GM18507 (cell line): ENCODE data around the gene CGB5.
"Not testable (repeated sequence)": the region's sequence is repeated elsewhere in the genome, so short reads cannot be mapped to it uniquely, and the experiment has no call there.

Experiments used
- DNase-seq: peaks from one replicate; pipeline ENCODE4 v3.0.0; 2011; ENCODE audit warnings: low read depth; ENCODE audit not compliant: insufficient read length; ENCODE audit errors: extremely low spot score
- FAIRE-seq: peaks from 2 replicates; lab custom pipeline; 2011; peaks lifted over from hg19 to GRCh38; lab: Jason Lieb, UNC

The CGB5 gene

DNA sequence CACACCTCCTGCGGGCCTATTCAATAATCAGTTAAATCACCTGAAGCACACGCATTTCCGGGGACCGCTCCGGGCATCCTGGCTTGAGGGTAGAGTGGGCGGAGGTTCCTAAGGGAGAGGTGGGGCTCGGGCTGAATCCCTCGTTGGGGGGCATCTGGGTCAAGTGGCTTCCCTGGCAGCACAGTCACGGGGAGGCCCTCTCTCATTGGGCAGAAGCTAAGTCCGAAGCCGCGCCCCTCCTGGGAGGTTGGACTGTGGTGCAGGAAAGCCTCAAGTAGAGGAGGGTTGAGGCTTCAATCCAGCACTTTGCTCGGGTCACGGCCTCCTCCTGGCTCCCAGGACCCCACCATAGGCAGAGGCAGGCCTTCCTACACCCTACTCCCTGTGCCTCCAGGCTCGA, at the start of gene CGB5:
Gene CGB5 (plus strand): TSS at position 301 of the 400 bp plus-strand sequence. CDS start 362 bp downstream, outside the sequence.
- DNase-seq, FAIRE-seq: not testable (repeated sequence)

DNA sequence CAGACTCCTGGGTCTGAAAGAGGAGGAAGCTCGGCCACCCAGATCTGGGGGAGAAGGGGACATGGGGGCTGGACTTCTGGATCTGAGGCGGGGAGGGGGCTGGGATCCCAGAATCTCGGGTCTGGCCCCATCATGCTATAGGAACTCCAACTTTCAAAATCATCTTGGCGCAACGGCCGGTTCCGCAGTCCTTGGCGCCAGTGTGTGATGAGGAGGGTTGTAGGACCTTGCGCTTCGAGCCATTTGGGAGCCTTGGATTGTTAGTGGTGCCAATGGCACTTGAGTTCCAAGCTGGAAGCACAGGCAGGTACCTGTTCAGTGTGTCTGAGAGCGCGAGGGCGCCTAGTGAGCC, 49.6 kb upstream of the CGB5 start:
- FAIRE-seq (no peak), DNase-seq (no peak)

DNA sequence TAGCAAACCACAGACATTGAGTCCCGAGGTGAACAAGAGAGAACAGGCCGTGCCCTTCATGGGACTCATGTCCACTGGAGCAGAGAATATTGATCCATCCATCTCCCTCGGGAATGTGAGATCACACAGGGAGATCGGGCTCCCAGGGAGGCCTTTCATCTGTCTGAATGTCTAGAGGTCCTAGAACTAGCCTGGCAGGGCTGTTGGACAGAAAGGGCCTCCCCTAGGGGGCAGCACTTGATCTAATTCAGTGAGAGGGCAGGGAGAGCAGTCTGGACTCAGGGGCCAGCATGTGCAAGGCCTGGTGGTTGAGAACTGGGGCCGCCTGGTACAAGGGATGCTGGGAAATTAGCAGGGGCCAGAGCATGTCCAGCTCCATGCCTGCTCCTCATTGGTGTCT, 45.7 kb upstream of the CGB5 start:
- FAIRE-seq (no peak), DNase-seq (no peak)

DNA sequence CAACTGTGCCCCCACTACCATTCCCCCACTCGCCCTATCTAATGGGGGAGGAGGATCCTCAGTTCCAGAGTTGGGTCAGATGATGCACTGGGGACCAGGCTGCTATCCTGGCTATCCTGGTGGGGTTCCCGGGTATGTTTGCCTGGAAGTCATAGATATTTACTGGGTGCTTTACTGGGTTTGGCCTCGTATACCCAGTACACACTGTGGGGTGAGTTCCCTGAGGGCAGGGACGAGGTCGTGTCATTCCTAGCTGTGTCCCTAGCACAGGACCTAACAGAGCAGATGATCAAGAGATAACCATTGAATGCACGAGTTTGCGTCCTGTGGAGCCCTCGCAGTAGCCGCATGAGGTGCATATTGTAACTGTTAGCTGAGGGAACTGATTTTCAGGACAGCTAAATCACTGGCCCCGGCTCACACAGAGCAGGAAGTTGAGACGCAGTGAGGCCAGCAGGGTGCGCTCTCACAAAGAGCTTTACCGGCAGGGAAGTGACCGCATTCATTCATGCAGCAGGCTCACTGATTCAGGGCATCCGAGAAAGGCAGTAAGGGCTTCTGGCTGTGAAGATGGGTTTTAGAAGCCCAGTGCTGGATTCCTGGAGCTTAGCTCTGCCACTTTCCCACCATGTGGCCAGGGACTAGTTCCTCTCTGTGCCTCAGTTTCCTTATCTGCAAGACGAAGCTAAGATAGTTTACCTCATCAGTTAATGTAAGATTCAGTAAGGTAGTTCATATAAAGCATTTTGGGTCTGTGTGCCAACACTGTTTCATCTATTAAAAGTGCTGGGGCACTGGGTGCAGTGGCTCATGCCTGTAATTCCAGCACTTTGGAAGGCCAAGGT, 43.9 kb upstream of the CGB5 start:
- FAIRE-seq: peak; percentile 52
- DNase-seq: no peak

DNA sequence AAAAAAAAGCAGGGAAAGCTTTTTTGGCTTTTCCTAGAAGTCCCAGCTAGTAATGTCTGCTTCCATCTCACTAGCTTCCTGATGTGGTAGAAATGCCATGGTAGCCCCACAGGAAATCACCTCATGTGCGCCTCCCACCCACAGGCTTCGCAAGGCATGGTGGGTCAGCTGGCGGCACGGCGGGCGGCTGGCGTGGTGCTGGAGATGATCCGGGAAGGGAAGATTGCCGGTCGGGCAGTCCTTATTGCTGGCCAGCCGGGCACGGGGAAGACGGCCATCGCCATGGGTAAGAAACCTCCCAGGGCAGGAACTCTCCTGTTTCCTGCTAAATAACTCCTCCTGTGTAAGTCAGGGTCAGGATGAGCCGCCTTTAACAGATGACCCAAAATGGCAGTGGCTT, 39.5 kb upstream of the CGB5 start:
- DNase-seq (no peak), FAIRE-seq (no peak)

DNA sequence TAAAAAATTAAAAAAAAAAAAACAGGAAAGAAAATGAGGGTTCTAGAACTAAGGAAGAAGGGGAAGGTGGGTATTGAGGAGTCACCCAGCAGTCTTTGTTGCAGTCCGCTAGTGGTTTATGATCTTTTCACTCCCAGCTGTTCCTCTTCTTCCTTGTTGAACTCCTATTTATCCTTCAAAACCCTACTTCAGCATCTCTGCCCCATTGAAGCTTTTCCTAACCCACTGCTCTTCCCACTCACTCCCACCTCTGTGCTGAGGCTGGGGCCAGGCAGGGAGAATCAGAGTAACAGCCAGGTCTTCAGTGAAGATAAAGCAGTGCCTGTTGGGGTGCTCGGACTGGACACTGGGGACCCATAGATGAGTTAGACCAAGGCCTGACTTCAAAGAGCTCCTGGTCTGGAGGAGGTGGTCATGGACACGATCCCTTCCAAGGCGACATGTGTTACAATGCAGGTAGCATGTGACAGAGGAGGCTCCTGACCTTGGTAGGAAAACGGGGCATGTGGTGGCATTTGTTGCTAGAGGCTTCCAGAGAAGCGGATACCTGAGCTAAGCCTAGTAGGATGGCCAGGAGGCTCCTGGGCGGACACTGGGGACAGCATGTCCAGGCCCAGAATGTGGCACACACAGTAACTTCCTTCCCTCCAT, 38.6 kb upstream of the CGB5 start:
- DNase-seq: no peak
- no peak for FAIRE-seq

DNA sequence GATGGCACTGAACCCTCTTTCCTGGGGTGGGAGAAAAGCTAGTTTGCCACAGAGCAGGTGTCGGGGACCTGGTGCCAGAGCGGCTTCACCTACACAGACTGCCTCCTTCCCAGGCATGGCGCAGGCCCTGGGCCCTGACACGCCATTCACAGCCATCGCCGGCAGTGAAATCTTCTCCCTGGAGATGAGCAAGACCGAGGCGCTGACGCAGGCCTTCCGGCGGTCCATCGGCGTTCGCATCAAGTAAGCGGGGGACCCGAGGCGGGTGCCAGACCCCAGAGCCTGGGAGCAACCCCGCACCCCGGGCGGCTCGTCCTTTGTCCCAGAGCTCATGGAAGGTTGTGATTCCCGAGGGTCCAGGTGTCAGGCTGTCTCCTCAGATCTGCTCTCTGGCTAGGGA, 36.7 kb upstream of the CGB5 start:
- DNase-seq: no peak
- no peak for FAIRE-seq

DNA sequence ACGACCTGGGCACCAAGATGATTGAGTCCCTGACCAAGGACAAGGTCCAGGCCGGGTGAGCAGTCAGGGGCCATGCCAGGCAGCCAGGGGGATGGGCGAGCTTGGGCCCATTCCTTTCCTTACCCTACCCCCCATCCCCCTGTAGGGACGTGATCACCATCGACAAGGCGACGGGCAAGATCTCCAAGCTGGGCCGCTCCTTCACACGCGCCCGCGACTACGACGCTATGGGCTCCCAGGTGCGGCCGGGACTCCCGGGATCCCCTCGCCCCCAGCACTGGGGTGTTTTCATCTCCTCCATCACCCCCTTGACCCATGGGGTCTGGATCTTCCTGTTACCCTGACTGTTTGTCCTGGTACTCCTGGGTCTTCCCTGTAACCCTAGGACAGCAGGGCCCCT, 33.8 kb upstream of the CGB5 start:
- no peak for FAIRE-seq
- DNase-seq: no peak

DNA sequence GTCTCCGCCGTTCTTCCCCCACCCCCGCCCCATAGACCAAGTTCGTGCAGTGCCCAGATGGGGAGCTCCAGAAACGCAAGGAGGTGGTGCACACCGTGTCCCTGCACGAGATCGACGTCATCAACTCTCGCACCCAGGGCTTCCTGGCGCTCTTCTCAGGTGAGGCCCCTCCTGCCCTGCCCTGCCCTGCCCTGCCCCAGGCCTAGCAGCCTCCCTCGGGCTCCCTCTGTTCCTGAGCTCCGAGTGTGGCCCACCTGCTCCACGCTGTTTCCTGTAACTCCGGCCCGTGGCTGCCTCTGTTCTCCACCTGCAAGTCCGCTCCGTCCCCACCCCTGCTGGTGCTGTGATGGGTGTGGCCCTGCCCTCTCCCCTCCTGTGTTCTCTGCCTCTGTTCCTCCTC, 33.2 kb upstream of the CGB5 start:
- no peak for DNase-seq
- no peak for FAIRE-seq

DNA sequence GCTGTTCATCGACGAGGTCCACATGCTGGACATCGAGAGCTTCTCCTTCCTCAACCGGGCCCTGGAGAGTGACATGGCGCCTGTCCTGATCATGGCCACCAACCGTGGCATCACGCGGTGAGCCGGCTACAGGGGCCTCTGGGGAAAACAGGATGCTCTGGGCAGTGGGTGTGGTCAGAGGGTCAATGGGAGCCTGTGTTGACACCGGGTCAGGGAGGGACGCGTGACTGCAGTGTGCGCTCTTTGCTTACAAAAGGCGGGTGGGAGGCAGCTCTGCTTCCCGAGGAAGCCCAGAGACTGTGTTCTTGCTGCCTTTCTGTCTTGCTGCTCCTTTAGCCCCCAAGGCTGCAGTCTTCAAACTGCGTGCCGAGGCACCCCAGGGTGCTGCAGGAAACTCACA, 32.5 kb upstream of the CGB5 start:
- FAIRE-seq (no peak), DNase-seq (no peak)

DNA sequence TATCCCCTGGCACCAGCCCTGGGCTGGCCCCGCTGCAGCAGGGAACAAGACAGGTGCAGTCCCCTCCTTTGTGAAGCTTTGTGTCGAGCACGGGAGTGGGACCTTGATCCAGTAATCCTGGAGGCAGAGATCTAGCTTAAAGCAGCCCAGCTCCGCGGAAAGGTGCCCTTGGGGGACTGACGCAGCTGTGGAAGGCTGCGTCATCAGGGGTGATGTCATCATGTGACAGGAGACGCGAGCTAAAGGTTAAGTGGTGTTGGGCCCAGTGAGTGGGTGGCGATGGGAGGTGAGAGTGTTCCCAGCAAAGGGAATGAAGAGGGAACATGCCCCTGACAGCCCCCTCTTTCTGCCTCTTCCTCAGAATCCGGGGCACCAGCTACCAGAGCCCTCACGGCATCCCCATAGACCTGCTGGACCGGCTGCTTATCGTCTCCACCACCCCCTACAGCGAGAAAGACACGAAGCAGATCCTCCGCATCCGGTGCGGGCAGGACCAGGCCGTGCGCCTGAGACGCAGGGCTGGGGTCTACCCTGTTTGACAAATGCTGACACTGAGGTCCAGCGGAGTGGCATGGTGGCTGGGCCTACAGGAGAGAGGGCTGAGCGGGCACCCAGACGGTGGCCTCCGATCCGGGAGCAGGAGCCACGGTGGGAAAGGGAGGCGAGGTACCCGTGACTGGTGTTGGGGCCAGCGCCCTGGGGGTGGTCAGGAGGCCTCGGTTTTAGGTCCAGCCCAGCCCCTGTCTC, 29.4 kb upstream of the CGB5 start:
- FAIRE-seq (no peak), DNase-seq (no peak)

DNA sequence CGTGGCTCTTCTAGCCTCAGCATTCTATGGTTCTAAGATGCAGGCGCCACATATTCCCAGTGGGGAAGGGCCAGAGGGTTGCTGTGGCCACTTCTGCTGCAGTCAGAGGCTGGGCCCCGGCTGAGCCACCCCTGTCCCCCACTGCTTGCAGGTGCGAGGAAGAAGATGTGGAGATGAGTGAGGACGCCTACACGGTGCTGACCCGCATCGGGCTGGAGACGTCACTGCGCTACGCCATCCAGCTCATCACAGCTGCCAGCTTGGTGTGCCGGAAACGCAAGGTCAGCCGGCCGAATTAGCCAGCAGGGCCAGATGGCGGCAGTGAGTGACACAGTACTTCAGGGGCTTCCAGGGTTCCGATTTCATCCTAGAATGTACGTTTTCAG, 28.8 kb upstream of the CGB5 start:
- DNase-seq (no peak), FAIRE-seq (no peak)

DNA sequence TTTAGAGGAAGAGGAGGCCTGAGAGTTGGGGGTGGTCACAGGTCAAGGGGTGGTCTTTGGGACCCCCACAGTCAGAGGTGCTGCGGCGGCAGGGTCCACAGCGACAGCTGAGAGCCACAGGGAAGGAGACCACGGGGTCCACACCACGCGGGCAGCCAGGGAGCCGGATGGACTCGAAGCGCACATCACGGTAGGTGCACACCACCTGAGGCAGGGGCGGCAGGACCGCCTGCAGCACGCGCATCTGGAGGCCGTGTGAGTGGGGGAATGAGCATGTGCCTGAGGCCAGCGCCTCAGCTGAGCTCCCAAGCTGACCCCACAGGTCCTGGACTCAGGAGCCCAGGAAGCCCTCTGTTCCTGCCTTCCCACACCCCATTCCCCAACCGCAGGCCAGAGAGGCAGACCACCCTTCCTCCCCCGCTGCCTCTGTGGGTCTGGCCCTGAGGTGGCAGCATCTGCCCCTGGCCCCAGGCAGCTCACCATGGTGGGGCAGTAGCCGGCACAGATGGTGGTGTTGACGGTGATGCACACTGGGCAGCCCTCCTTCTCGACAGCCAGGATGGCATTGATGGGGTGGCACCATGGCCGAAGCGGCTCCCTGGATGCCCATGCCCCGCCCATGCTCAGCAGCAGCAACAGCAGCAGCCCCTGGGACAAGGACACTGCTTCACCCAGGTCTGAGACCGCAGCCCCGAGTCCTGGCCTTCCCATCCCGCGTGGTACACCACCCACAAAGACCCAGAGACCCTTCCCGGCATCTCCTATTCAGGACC, 27.4 kb upstream of the CGB5 start:
- DNase-seq: no peak
- FAIRE-seq: no peak

DNA sequence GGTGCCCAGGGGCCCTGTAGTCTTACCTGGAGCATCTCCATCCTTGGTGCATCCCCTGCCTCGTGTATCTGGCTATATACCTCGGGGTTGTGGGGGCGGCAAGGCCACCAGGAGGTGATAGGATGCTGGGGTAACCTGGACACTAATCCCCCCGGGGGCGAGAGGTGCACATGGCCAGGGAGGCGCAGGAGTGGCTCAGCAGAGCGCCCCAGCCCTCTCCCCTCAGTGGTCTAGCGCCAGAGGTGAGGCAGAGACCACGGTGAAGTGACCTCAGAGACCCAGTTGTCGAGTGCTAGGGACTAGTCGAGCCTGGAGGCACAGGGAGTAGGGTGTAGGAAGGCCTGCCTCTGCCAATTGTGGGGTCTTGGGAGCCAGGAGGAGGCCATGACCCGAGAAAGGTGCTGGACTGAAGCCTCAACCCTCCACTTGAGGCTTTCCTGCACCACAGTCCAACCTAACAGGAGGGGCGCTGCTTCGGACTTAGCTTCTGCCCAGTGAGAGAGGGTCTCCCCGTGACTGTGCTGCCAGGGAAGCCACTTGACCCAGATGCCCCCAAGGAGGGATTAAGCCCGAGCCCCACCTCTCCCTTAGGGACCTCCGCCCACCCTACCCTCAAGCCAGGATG, 26.5 kb upstream of the CGB5 start, which contains the start of gene LHB:
Gene LHB (minus strand): TSS at position 51 of the 625 bp plus-strand sequence. CDS start 10 bp downstream, at position 41.
- FAIRE-seq: no peak

DNA sequence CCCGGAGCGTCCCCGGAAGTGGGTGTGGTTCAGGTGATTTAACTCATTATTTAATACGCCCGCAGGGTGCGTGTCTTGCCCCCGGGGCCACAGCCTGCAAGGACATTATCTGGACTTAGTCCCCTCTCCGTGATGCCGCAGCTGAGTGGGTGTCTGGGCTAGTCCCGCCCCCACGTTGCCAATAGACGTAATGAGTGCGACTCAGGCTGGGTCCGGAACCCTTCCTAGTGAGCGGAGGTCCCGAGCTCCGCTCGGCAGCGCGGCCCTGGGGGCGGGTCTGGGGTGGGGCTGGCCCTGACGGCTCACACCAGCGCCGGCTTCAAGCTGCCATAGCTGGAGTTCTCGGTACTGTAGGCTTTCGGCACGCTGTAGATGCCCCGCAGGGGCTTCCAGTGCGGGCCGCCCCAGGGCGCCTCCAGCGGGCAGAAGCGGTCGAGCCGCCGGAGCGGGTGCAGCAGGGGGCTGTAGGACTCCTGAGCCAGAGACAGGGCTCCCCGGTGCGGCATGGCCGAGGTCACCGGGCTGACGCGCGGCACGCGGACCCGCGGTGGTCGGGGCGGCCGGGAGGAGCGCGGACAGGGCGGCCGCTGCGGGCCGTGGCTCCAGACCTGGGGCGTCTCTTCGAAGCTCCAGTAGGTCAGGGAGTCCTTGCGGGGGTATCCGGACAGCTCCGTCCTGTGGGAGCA, 25.8 kb upstream of the CGB5 start:
- no peak for FAIRE-seq

More for the DNA sequence above, 26.5 kb upstream of the CGB5 start, which contains the start of gene LHB:
- DNase-seq: no peak

DNA sequence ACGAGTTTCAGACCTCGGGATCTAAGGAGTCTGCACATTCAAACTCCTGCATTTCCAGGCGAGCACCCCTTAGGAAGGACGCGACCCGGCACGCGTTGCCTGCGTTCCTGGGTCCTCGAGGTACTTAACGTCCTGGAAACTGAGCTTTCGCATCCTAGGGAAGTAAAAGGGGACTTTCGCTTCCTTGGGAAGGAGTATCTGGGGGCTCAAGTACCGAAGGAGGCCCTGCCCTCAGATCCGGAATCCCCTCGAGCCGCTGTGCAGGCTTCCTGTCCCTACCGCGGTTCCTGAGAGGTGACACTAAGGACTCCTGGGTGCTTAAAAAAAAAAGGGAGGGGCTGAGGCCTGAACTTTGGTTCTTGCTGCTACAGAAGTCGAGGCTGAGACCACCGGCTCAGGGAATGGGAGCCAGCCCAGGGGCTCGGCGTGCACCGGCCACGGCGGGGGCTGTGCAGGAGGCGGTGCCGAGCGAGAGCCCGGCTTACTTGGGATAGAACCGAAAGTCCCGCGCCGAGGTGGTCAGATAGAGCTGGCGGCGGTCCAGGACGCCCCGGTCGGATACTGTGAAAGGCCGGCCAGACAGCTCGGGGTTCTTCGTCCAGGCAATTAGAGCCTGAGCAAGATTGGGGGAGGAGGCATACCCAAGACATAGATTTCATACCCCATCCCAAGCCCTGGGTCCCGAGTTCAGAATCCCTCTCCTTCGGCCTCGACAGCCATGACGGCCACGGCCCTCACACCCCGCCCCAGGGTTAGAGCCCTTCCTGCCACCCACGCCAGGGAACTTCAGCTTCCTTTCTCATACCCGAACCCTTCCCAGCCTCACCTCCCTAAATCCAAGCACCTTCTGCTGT, 25.0 kb upstream of the CGB5 start:
- not testable (repeated sequence) for DNase-seq
- peak; percentile 38 for FAIRE-seq

More for the DNA sequence above, 25.8 kb upstream of the CGB5 start:
- DNase-seq: no peak

DNA sequence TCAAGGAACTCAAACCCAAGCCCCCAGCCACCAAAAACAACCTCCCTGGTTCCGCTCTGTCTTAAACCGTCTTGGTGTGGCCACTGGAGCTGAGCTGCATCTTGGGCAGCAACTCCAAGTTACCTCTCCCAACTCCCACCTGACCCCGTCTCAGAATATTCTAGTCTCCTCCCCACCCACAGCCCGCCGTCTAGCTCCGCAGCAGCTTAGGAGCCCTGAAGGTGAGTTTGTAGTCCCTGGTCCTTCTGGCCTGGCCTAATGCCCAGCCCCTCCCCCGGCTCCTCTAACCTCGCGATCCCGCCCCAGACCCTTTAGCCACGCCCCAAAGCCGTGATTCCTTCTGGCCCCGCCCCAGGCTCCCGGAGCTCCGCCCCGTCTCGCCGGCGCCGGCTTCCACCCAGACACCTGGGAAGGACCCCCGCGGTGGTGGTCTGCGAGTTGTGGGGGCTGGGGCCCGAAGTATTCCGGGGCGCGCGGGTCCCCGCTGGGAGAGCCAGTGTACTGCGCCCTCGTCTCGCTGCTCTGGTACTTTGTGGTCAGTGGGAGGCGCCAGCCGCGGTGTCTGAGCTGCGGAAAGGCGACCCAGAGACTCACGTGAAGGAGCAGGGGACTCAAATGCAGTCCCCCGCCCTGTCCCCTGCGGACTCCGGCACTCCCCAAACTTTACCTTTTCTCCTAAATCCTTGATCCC, 24.3 kb upstream of the CGB5 start:
- DNase-seq (no peak), FAIRE-seq (peak; percentile 55)
